GM12864 (cell line): ENCODE data around the gene IPO13.

Experiments
- DNase-seq: peaks from one replicate; pipeline ENCODE4 v3.0.0-alpha.2; 2011; ENCODE audit warnings: low read depth
- H3K4me3 ChIP-seq: 2 replicates; pipeline ENCODE4 v1.5.1; 2011; ENCODE audit warnings: mild to moderate bottlenecking, low read depth, low read length, control low read depth
- TF ChIP-seq, protein P1 (sequence below): IDR thresholded peaks from 2 replicates; pipeline ENCODE4 v1.5.1; 2011; ENCODE audit warnings: low read depth, mild to moderate bottlenecking, moderate library complexity, low read length, control low read depth, inconsistent platforms; ENCODE audit errors: missing control alignments

IPO13 gene

DNA sequence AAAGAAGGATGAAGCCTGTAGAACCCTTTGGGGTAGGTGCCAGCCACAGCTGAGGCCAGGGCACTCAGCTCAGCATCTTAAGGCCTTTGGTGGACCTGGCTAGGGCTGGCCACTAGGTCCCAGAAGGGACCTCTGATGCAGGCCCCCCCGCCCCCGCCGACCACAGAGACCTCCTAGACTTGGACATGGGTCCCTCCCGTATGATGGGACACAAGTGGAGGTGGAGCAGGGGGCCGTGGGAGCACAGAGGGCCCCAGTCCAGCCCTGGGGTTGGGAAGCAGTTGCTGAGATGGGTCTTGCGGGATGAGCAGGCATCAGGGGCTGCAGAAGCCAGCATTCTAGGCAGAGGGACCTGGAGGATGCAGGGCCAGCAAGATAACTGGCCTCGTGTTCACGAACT, 35.5 kb downstream of the IPO13 start:
- no peak for DNase-seq
- no peak overlapping the region for H3K4me3 ChIP-seq
- TF ChIP-seq, protein P1, sequence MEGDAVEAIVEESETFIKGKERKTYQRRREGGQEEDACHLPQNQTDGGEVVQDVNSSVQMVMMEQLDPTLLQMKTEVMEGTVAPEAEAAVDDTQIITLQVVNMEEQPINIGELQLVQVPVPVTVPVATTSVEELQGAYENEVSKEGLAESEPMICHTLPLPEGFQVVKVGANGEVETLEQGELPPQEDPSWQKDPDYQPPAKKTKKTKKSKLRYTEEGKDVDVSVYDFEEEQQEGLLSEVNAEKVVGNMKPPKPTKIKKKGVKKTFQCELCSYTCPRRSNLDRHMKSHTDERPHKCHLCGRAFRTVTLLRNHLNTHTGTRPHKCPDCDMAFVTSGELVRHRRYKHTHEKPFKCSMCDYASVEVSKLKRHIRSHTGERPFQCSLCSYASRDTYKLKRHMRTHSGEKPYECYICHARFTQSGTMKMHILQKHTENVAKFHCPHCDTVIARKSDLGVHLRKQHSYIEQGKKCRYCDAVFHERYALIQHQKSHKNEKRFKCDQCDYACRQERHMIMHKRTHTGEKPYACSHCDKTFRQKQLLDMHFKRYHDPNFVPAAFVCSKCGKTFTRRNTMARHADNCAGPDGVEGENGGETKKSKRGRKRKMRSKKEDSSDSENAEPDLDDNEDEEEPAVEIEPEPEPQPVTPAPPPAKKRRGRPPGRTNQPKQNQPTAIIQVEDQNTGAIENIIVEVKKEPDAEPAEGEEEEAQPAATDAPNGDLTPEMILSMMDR, result no peak

DNA sequence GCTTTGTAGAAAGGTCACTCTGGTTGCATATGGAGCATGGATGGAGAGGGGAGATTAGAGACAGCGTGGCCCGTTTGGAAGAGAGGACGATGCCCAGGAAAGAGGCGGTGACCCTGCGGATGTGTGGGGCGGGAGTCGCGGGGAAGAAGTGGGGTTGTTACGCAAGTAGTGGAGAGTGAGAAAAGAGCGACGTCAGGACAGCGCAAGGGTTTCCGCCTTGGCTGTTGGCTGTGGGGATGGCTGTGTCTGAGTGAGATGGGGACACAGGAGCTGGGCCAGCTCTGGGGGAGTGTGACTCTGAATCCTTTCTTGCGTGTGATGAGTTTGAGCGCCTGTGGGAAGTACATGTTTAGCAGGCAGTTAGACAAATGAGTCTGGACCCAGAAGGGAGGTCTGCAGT, 36.1 kb downstream of the IPO13 start:
- TF ChIP-seq, protein P1, result no peak
- no peak overlapping the region for H3K4me3 ChIP-seq
- DNase-seq, result no peak

DNA sequence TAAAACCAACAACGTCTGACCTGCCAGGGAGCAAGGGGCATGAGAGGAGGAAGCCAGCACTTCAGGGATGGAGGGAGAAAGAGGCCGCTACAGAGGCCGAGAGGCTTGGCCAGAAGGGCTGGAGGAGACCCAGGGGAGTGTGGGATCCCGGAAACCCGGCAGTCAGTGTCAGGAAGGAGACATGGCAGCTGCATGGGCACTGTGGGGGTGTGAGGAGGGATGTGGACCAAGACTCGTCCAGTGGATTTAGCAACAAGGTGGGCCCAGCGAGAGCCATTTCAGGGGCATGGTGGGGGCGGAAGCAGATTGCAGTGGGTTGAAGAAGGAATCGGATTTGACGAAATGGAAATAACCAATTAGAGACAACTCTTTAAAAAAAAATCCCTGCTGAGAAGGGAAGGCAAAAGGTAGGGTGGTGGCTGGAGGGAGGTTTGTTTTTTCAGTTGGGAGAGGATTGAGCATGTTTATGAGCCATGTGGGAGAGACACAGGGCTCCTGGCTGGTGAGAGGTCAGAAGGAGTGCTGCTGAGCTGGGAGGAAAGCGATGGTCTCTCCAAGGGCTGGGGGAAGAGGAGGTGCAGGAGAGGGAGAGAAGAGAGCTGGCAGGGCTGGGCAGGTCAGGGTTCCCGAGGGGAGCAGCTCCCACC, 36.6 kb downstream of the IPO13 start:
- no peak for DNase-seq
- TF ChIP-seq, protein P1, result no peak

DNA sequence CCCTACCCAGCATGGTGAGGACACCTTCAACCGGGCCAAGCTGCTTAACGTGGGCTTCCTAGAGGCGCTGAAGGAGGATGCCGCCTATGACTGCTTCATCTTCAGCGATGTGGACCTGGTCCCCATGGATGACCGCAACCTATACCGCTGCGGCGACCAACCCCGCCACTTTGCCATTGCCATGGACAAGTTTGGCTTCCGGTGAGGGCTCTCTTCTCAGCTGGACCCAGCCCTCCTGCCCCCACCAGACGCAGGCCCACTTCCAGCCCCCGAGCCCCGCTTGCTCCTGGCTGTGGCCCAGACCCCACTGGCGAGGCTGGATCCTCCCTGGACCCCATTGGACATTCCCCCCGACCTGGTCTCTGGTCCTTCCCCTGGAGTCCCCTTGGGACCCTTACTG, 38.1 kb downstream of the IPO13 start:
- H3K4me3 ChIP-seq, result no peak overlapping the region
- TF ChIP-seq, protein P1, result no peak
- no peak for DNase-seq

More for the DNA sequence above, 36.6 kb downstream of the IPO13 start:
- no peak overlapping the region for H3K4me3 ChIP-seq

DNA sequence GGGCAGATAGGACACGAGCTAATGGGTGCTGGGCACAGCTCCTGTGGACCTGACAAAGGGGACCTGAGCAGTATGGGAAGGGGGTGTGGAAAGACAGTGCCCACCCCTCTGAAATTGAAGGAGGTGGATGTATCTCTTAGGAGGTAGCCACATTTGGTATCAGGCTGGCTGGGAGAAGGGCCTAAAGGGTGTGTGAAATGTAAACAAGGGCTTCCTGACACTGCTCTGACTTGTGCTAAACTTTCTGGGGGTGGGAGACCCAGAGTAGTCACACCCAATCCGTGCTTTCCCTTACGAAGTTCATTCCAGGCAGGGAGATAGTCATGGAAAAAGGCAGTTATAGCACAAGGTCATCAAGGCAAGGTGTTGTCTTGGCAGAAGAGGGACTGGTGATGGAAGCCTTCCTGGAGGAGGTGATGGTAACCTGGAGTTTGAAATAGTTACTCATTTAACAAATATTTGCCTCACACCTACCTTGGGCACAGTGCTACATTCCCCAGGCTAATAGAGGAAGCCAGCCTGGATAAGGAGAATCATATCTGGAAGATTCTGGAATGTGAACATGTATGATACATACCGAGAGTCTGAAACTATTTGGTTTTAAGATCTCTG, 39.3 kb downstream of the IPO13 start:
- TF ChIP-seq, protein P1, result no peak

DNA sequence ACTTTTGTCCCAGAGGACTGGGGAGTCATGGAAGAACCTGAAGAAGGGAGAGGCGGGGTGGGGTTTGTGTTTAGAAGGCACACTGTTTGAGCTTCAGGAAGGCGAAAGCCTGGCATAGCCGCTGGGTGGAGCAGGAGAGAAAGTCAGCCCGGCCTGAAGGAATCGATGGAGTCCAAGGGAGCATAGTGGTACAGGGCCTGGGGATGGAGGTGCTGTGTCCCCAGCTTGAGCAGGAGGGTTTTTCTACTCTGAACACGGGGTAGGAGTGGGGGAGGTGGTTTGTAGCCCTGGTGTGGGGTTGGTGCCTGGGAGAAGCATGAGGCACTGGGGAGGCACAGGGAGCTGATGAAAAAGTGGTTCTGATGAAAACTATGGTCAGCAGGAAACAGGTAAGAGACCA, 40.0 kb downstream of the IPO13 start:
- TF ChIP-seq, protein P1, result no peak
- H3K4me3 ChIP-seq, result no peak overlapping the region
- DNase-seq, result no peak

More for the DNA sequence above, 39.3 kb downstream of the IPO13 start:
- no peak overlapping the region for H3K4me3 ChIP-seq
- DNase-seq, result no peak

DNA sequence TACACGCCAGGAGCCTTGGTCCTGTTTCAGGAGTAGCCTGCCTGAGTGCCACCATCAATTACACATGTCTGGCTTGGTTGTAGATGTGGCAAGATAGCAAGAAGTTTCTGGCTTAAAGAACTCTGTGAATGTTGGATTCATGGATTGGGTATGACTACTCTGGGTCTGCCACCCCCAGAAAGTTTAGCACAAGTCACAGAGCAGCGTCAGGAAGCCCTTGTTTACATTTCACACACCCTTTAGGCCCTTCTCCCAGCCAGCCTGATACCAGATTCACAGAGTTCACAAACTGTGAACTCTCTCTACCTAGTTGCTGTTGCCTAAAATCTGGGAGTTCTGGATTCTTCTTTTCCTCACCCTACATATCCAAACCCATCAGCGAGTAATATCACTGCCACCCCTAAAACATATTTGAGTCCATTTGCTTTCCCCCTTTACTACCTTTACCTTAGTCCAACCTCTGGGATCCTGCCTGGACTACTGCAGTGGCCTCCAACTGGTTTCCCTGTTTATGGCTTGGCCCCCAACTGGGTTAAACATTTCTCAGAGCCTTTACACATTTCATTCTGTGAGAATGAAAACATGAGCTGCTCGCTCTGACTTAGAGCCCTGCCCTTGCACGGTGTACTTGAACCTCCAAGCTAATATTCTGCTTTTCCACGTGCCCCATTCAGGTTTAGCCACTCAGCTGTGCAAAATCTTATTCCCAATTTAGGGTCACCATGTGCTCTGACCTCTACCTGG, 40.6 kb downstream of the IPO13 start:
- TF ChIP-seq, protein P1, result no peak
- H3K4me3 ChIP-seq, result no peak overlapping the region

More for the DNA sequence above, 40.6 kb downstream of the IPO13 start:
- no peak for DNase-seq
